LoVo (cell line): ENCODE data around the gene NCBP3.
"Not testable (repeated sequence)": the region's sequence is repeated elsewhere in the genome, so short reads cannot be mapped to it uniquely, and the experiment has no call there.

Source experiments
- DNase-seq: peaks from one replicate; pipeline ENCODE4 v3.0.0-alpha.2; 2016; ENCODE audit warnings: low spot score

NCBP3 gene

GRCh38 chr17:3846437-3847164 lies 555 bp upstream of the NCBP3 start:
- DNase-seq = no peak

GRCh38 chr17:3845291-3845620 lies 790 bp downstream of the NCBP3 start:
- peak; percentile 7 for DNase-seq

GRCh38 chr17:3844556-3844955 lies 1.5 kb downstream of the NCBP3 start:
- not testable (repeated sequence) for DNase-seq

- DNase-seq = peak; percentile 35
These were observed 2.0 kb downstream of the NCBP3 start for GRCh38 chr17:3843935-3844516.

GRCh38 chr17:3838206-3838605 lies 7.8 kb downstream of the NCBP3 start:
- DNase-seq = peak; percentile 48

GRCh38 chr17:3836551-3836950 lies 9.5 kb downstream of the NCBP3 start:
- DNase-seq = no peak

GRCh38 chr17:3835410-3836229 lies 10.4 kb downstream of the NCBP3 start:
- DNase-seq = peak; percentile 28

GRCh38 chr17:3834811-3835210 lies 11.2 kb downstream of the NCBP3 start:
- DNase-seq = no peak

- DNase-seq = no peak
These were observed 17.2 kb downstream of the NCBP3 start for GRCh38 chr17:3828852-3829232.

GRCh38 chr17:3828151-3828851 lies 17.7 kb downstream of the NCBP3 start:
- DNase-seq = no peak

GRCh38 chr17:3827124-3827773 lies 18.8 kb downstream of the NCBP3 start:
- peak; percentile 5 for DNase-seq

- DNase-seq = no peak
These were observed 19.9 kb downstream of the NCBP3 start for GRCh38 chr17:3826191-3826590.

- DNase-seq = no peak
These were observed 24.9 kb downstream of the NCBP3 start for GRCh38 chr17:3821101-3821500.

- DNase-seq = no peak
These were observed 27.3 kb downstream of the NCBP3 start for GRCh38 chr17:3818786-3819185.

- no peak for DNase-seq
These were observed 28.0 kb downstream of the NCBP3 start for GRCh38 chr17:3817851-3818605.

- DNase-seq = no peak
These were observed 30.1 kb downstream of the NCBP3 start for GRCh38 chr17:3815925-3816324.

- no peak for DNase-seq
These were observed 30.9 kb downstream of the NCBP3 start for GRCh38 chr17:3815122-3815521.

GRCh38 chr17:3814361-3814760 lies 31.7 kb downstream of the NCBP3 start:
- no peak for DNase-seq

- DNase-seq = no peak
These were observed 32.9 kb downstream of the NCBP3 start for GRCh38 chr17:3813171-3813570.

GRCh38 chr17:3812771-3813170 lies 33.3 kb downstream of the NCBP3 start:
- DNase-seq = no peak

GRCh38 chr17:3812284-3812683 lies 33.8 kb downstream of the NCBP3 start:
- DNase-seq = no peak
